ENCODE results near the gene ALPI. TPM values are rescaled to one million over a fixed set of nuclear protein-coding genes. Genes with fewer than 3 reads are reported as not detected.

ALPI gene
- total and polyA plus RNA-seq, 7 donors: 0.05 to 0.14 TPM; not detected in 5

GRCh38 chr2:232481322-232482140 lies 25.6 kb downstream of the ALPI start:
- 89 to 95% (median 91%) methylated on average over 29 of the region's 29 CpGs for WGBS, 3 donors
- Histone ChIP-seq H3K27ac (no peak overlapping the region), H3K9me3 (no peaks in the 10 kb centered on the region), H3K4me3 (no peak overlapping the region), H3K36me3 (ENCODE audit: insufficient read depth in 1 of 2, low read depth in 1 of 2) (no peaks in the 10 kb centered on the region), H3K4me1 (no peaks in the 10 kb centered on the region), H3K27me3 (ENCODE audit: insufficient read depth in 3 of 3, low read length in 2 of 3) (peaks cover 0 to 34% (median 11%) of the 10 kb centered on the region in 3 donors)
- ATAC-seq (no peak), DNase-seq (peak in 1 of 2 donors; percentile 17)
- TF ChIP-seq, protein P1, sequence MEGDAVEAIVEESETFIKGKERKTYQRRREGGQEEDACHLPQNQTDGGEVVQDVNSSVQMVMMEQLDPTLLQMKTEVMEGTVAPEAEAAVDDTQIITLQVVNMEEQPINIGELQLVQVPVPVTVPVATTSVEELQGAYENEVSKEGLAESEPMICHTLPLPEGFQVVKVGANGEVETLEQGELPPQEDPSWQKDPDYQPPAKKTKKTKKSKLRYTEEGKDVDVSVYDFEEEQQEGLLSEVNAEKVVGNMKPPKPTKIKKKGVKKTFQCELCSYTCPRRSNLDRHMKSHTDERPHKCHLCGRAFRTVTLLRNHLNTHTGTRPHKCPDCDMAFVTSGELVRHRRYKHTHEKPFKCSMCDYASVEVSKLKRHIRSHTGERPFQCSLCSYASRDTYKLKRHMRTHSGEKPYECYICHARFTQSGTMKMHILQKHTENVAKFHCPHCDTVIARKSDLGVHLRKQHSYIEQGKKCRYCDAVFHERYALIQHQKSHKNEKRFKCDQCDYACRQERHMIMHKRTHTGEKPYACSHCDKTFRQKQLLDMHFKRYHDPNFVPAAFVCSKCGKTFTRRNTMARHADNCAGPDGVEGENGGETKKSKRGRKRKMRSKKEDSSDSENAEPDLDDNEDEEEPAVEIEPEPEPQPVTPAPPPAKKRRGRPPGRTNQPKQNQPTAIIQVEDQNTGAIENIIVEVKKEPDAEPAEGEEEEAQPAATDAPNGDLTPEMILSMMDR (IDR thresholded peaks at IDR 0.05): no peak
- intact Hi-C loops (cut with DNase I): no loop called here

- no peaks in the 10 kb centered on the region for H3K9me3 ChIP-seq
- H3K4me3 ChIP-seq: no peak overlapping the region
- intact Hi-C loops (cut with DNase I): no loop called here
- no peaks in the 10 kb centered on the region for H3K4me1 ChIP-seq
- H3K27me3 ChIP-seq (ENCODE audit: insufficient read depth in 3 of 3, low read length in 2 of 3): peaks cover 0 to 43% (median 19%) of the 10 kb centered on the region in 3 donors
- ATAC-seq: no peak
- no peak overlapping the region for H3K27ac ChIP-seq
- WGBS, 3 donors: 92 to 96% (median 93%) methylated on average over 28 to 31 of the region's 31 CpGs
- DNase-seq: peak in 1 of 2 donors; percentile 34
- H3K36me3 ChIP-seq (ENCODE audit: insufficient read depth in 1 of 2, low read depth in 1 of 2): no peaks in the 10 kb centered on the region
- TF ChIP-seq, protein P1 (IDR thresholded peaks at IDR 0.05): no peak
These were observed 26.6 kb downstream of the ALPI start for GRCh38 chr2:232482301-232483238.

GRCh38 chr2:232483311-232483922 lies 27.5 kb downstream of the ALPI start:
- Histone ChIP-seq H3K27me3 (ENCODE audit: insufficient read depth in 3 of 3, low read length in 2 of 3) (peaks cover 0 to 49% (median 21%) of the 10 kb centered on the region in 3 donors), H3K9me3 (no peaks in the 10 kb centered on the region), H3K36me3 (ENCODE audit: insufficient read depth in 1 of 2, low read depth in 1 of 2) (no peaks in the 10 kb centered on the region), H3K4me3 (no peak overlapping the region), H3K4me1 (no peaks in the 10 kb centered on the region), H3K27ac (no peak overlapping the region)
- DNase-seq (peak in 1 of 2 donors; percentile 43), ATAC-seq (no peak)
- intact Hi-C loops (cut with DNase I): no loop called here
- TF ChIP-seq, protein P1 (IDR thresholded peaks at IDR 0.05): no peak
- 92 to 98% (median 92%) methylated on average over 10 of the region's 10 CpGs for WGBS, 3 donors

DNA sequence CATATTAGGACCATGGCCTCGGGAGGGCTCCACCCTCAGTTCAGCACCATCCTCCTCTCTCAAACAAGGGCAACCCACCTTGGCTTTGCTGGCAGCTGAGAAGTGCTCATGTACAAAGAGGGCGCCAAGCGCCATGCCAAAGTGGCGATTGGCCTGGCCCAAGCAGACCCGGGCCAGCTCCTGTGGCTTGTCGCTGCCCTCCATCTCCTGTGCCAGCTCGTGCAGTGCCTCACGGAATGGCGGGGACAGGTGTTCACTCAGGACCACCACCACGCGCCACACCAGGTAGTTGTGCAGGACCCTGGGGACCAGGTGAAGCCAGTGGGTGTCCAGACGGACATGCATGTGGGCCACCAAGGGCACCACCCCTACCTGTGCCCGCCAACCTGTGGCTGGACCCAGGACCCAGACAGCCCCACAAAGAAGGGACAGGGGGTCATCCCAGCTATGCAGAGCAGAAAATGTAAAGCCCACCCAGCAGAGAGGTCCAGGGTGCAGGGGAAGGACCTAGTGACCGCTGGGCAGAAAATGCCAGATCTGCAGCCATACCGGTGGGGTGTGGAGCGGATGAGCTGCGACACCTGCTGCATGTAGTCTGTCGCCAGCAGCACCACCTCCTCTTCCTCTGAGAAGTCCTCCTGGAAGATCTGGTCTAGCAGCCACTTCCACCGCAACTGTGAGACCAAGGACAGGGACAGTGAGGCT lies 28.1 kb downstream of the ALPI start:
- no peak overlapping the region for H3K27ac ChIP-seq
- no peaks in the 10 kb centered on the region for H3K9me3 ChIP-seq
- H3K36me3 ChIP-seq (ENCODE audit: insufficient read depth in 1 of 2, low read depth in 1 of 2): no peaks in the 10 kb centered on the region
- ATAC-seq (no peak), DNase-seq (peak in 1 of 2 donors; percentile 46)
- H3K27me3 ChIP-seq (ENCODE audit: insufficient read depth in 3 of 3, low read length in 2 of 3): peaks cover 0 to 53% (median 21%) of the 10 kb centered on the region in 3 donors
- no peaks in the 10 kb centered on the region for H3K4me1 ChIP-seq
- TF ChIP-seq, protein P1 (IDR thresholded peaks at IDR 0.05): no peak
- WGBS, 3 donors: 91 to 94% (median 93%) methylated on average over 18 to 19 of the region's 19 CpGs
- intact Hi-C loops (cut with DNase I): no loop called here
- no peak overlapping the region for H3K4me3 ChIP-seq

All from psoas muscle (tissue), 8 donors.